Measurements from ENCODE around the gene TLK1.
"Not testable (repeated sequence)": the region's sequence is repeated elsewhere in the genome, so short reads cannot be mapped to it uniquely, and the experiment has no call there.

Gene TLK1

GRCh38 chr2:171083451-171083850, 77.2 kb downstream of the TLK1 start:
- DNase-seq (ENCODE audit: low spot score) = no peak

GRCh38 chr2:171081649-171082111, 79.0 kb downstream of the TLK1 start:
- no peak for DNase-seq (ENCODE audit: low spot score)

- no peak for DNase-seq (ENCODE audit: low spot score)
Measured at GRCh38 chr2:171080607-171081006, 80.1 kb downstream of the TLK1 start.

- not testable (repeated sequence) for DNase-seq (ENCODE audit: low spot score)
Measured at GRCh38 chr2:171076422-171076821, 84.3 kb downstream of the TLK1 start.

GRCh38 chr2:171072164-171072563, 88.5 kb downstream of the TLK1 start:
- DNase-seq (ENCODE audit: low spot score) = no peak

- no peak for DNase-seq (ENCODE audit: low spot score)
Measured at GRCh38 chr2:171069286-171069956, 91.3 kb downstream of the TLK1 start.

GRCh38 chr2:171066110-171066509, 94.6 kb downstream of the TLK1 start:
- no peak for DNase-seq (ENCODE audit: low spot score)

- DNase-seq (ENCODE audit: low spot score) = no peak
Measured at GRCh38 chr2:171057575-171057974, 103.1 kb downstream of the TLK1 start.

- no peak for DNase-seq (ENCODE audit: low spot score)
Measured at GRCh38 chr2:171056307-171056706, 104.4 kb downstream of the TLK1 start.

GRCh38 chr2:171049691-171050090, 111.0 kb downstream of the TLK1 start:
- no peak for DNase-seq (ENCODE audit: low spot score)

- DNase-seq (ENCODE audit: low spot score) = no peak
Measured at GRCh38 chr2:171046048-171046560, 114.6 kb downstream of the TLK1 start.

GRCh38 chr2:171044416-171044815, 116.3 kb downstream of the TLK1 start:
- no peak for DNase-seq (ENCODE audit: low spot score)

- no peak for DNase-seq (ENCODE audit: low spot score)
Measured at GRCh38 chr2:171042253-171042969, 118.3 kb downstream of the TLK1 start.

GRCh38 chr2:171036532-171036931, 124.2 kb downstream of the TLK1 start:
- DNase-seq (ENCODE audit: low spot score) = no peak

GRCh38 chr2:171034315-171034714, 126.4 kb downstream of the TLK1 start:
- no peak for DNase-seq (ENCODE audit: low spot score)

GRCh38 chr2:171025214-171025613, 135.5 kb downstream of the TLK1 start:
- no peak for DNase-seq (ENCODE audit: low spot score)

GRCh38 chr2:171018522-171018921, 142.2 kb downstream of the TLK1 start:
- no peak for DNase-seq (ENCODE audit: low spot score)

GRCh38 chr2:171016125-171016524, 144.6 kb downstream of the TLK1 start:
- no peak for DNase-seq (ENCODE audit: low spot score)

- DNase-seq (ENCODE audit: low spot score) = no peak
Measured at GRCh38 chr2:171013851-171014250, 146.8 kb downstream of the TLK1 start.

- DNase-seq (ENCODE audit: low spot score) = no peak
Measured at GRCh38 chr2:171009386-171009785, 151.3 kb downstream of the TLK1 start.

- no peak for DNase-seq (ENCODE audit: low spot score)
Measured at GRCh38 chr2:171008550-171009205, 152.0 kb downstream of the TLK1 start.

GRCh38 chr2:171004833-171005232, 155.9 kb downstream of the TLK1 start:
- no peak for DNase-seq (ENCODE audit: low spot score)

- no peak for DNase-seq (ENCODE audit: low spot score)
Measured at GRCh38 chr2:171004363-171004762, 156.3 kb downstream of the TLK1 start.

Data from CD4-positive, alpha-beta T cell treated with Interleukin-15 for 4 hours (primary cell).